Lung (tissue), 12 donors: ENCODE results near the gene SLC41A3. TPM values are rescaled to one million over a fixed set of nuclear protein-coding genes. Genes with fewer than 3 reads are reported as not detected.

Experiments used
- ATAC-seq: fragments of 200-7000 bp; cut with Tn5 transposase; one replicate; pipeline ENCODE4 v1.9.1; 2020; ENCODE audit warnings: moderate number of reproducible peaks; ENCODE audit not compliant: insufficient read depth, low FRiP score
- DNase-seq, 3 donors: peaks; one replicate each; pipeline ENCODE4 v3.0.0-alpha.2; 2013 to 2017
- H3K27ac ChIP-seq, 2 donors: one replicate each; pipeline ENCODE4 v1.5.1; 2013; ENCODE audit warnings: mild to moderate bottlenecking in 2 of 2, moderate library complexity in 2 of 2, control low read depth in 1 of 2, inconsistent platforms in 1 of 2, low read depth in 1 of 2, low read length in 1 of 2
- H3K27me3 ChIP-seq, 3 donors: one replicate each; pipeline ENCODE4 v1.5.1; 2013; ENCODE audit warnings: low read length in 2 of 3; ENCODE audit not compliant: control insufficient read depth in 3 of 3, insufficient read depth in 3 of 3
- H3K36me3 ChIP-seq, 4 donors: one replicate each; pipeline ENCODE4 v1.5.1; 2013; ENCODE audit warnings: low read length in 4 of 4, mild to moderate bottlenecking in 1 of 4, moderate library complexity in 1 of 4; ENCODE audit not compliant: control insufficient read depth in 4 of 4, insufficient read depth in 4 of 4
- H3K4me1 ChIP-seq, 5 donors: one replicate each; pipeline ENCODE4 v1.5.1; 2013; ENCODE audit warnings: low read length in 5 of 5, mild to moderate bottlenecking in 2 of 5, moderate library complexity in 1 of 5; ENCODE audit not compliant: control insufficient read depth in 5 of 5, insufficient read depth in 5 of 5
- H3K4me3 ChIP-seq: one replicate; pipeline ENCODE4 v1.5.1; 2013; ENCODE audit warnings: mild to moderate bottlenecking, control low read depth, moderate library complexity
- H3K9ac ChIP-seq, 2 donors: one replicate each; pipeline ENCODE4 v1.5.1; 2013; ENCODE audit warnings: low read length in 2 of 2, control low read depth in 1 of 2; ENCODE audit not compliant: insufficient read depth in 1 of 2
- H3K9me3 ChIP-seq, 4 donors: one replicate each; pipeline ENCODE4 v1.5.1; 2013; ENCODE audit warnings: low read length in 3 of 4, mild to moderate bottlenecking in 1 of 4, moderate library complexity in 1 of 4; ENCODE audit not compliant: control insufficient read depth in 4 of 4, insufficient read depth in 3 of 4
- WGBS, 2 donors: extraction: QIAGEN DNeasy Blood & Tissue Kit; methylation state at CpG; one replicate each; pipeline ENCODE4 v1.1.7; 2013; 5-methylcytosine and 5-hydroxymethylcytosine counted together
- polyA plus RNA-seq, 2 donors: library from polyadenylated mRNA; stranded (reverse); fragments of 200-250 nt; gene quantifications; one replicate each; pipeline ENCODE4 v1.2.1, GENCODE V29; 2013
- total RNA-seq, 2 donors: library from RNA; depleted of rRNA in 1 of 2; stranded (reverse); fragments of >200 nt in 1 of 2; gene quantifications; one replicate each; pipeline ENCODE4 v1.2.1, GENCODE V29; 2014 to 2021
- TF ChIP-seq, protein P1 (sequence below): IDR thresholded peaks from 2 replicates; pipeline ENCODE4 v1.5.1; 2012; ENCODE audit warnings: mild to moderate bottlenecking; ENCODE audit errors: control extremely low read depth, extremely low read depth
- donor health status: control.
- donor health status: control.
- donor health status: Bipolar disorder and iron deficiency.
- donor health status: healthy.
- donor health status: DM: yes; HTN: yes; CAD: no.

SLC41A3 gene
- total and polyA plus RNA-seq, 4 donors: 16.9 to 50.2 (median 34.8) TPM

DNA sequence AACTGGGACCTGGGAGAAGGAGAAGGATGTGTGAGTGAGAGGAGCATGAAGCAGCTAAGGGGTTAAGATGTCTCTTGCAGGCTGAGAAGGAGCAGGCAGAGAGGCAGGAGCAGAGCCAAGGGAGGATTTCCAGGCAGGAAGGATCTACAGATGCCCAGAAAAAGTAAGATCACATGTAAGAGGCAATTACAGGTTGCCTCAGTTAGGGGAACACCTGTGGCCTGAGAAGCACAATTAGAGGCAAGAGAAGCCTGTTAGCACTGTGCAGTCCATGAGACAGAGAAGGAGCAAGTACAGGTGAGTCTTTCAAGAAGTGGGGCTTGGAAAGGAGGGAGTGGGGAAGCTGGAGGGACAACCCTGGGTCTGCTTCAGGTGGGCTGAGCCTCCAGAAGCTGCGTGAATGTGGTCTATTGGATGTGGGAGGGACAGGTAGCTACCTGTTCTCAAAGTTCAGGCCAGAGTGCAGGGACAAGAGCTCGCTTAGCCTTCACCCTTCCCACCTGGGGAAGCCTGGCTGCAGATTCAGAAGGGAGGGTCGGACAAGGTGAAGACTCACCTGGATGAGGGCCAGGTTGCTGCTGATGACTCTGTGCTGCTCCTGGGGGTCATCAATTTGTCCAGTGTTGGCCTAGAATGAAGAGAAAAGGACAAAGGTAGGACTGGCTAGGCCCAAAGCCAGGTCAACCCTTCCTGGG lies 50.7 kb downstream of the SLC41A3 start:
- H3K4me3 ChIP-seq: no peak overlapping the region
- H3K36me3 ChIP-seq: peaks cover 2 to 19% (median 15%) of the 10 kb centered on the region in 4 donors
- no peak overlapping the region for H3K9ac ChIP-seq
- H3K9me3 ChIP-seq: peaks cover 0 to 7% (median 2%) of the 10 kb centered on the region in 4 donors
- no peak overlapping the region for H3K27ac ChIP-seq
- WGBS, 2 donors: 95 to 97% methylated on average over 3 of the region's 3 CpGs
- H3K27me3 ChIP-seq: no peaks in the 10 kb centered on the region
- ATAC-seq: no peak
- H3K4me1 ChIP-seq: peaks cover 0 to 3% (median 0%) of the 10 kb centered on the region in 5 donors
- no peak for DNase-seq
- TF ChIP-seq, protein P1, sequence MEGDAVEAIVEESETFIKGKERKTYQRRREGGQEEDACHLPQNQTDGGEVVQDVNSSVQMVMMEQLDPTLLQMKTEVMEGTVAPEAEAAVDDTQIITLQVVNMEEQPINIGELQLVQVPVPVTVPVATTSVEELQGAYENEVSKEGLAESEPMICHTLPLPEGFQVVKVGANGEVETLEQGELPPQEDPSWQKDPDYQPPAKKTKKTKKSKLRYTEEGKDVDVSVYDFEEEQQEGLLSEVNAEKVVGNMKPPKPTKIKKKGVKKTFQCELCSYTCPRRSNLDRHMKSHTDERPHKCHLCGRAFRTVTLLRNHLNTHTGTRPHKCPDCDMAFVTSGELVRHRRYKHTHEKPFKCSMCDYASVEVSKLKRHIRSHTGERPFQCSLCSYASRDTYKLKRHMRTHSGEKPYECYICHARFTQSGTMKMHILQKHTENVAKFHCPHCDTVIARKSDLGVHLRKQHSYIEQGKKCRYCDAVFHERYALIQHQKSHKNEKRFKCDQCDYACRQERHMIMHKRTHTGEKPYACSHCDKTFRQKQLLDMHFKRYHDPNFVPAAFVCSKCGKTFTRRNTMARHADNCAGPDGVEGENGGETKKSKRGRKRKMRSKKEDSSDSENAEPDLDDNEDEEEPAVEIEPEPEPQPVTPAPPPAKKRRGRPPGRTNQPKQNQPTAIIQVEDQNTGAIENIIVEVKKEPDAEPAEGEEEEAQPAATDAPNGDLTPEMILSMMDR: no peak

DNA sequence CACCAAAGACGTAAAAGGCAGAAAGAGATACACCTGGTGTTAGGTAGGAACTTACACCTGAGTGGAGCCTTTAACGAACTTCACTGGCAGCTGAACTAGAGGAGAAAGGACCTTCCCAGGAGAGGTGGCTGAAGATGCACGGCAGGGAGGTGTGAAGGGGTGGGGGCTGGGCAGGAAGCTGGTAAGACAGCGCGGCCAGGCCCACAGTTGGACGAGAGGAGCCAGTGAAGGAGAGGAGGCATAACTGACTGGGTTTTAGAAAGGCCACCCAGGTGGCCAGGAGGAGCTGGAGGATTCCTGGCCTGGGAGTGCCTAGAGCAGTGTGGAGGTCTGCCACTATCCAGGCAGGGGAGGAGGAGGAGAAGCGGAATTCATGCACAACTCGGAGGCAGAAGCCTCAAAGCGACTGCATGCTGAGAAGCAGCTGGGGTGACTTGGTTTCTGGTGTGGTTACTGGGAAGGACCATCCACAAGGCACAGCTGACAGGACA lies 51.9 kb downstream of the SLC41A3 start:
- DNase-seq: no peak

DNA sequence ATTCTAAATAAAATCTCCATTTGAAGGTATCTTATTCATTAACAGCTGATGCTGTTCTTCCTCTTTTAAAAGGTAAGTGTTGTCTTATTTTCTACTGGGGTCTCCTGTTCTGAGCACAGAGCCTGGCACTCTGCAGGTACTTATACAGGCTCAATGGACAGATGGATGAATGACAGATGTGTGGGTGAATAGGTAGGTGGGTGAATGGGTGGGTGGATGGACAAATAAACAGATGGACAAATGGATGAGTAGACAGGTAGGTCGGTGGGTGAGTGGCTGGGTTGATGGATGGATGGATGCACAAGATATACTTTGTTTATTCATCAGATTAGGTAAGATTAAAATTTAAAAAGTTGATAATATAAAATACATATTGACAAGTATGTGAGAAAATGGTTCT lies 53.5 kb downstream of the SLC41A3 start:
- peaks cover 0 to 3% (median 0%) of the 10 kb centered on the region in 5 donors for H3K4me1 ChIP-seq
- peaks cover 0 to 26% (median 17%) of the 10 kb centered on the region in 4 donors for H3K36me3 ChIP-seq
- peaks cover 0 to 11% (median 4%) of the 10 kb centered on the region in 4 donors for H3K9me3 ChIP-seq
- no peaks in the 10 kb centered on the region for H3K27me3 ChIP-seq
- H3K9ac ChIP-seq: no peak overlapping the region
- whole genome bisulfite sequencing, 2 donors: 68 to 87% methylated on average over 1 of the region's 1 CpG
- ATAC-seq (no peak), DNase-seq (no peak)
- no peak overlapping the region for H3K4me3 ChIP-seq
- TF ChIP-seq, protein P1: no peak
- H3K27ac ChIP-seq: no peak overlapping the region

More for the DNA sequence above, 51.9 kb downstream of the SLC41A3 start:
- peaks cover 0 to 3% (median 0%) of the 10 kb centered on the region in 5 donors for H3K4me1 ChIP-seq
- WGBS, 2 donors: 78 to 87% methylated on average over 9 of the region's 9 CpGs
- TF ChIP-seq, protein P1: no peak
- H3K36me3 ChIP-seq: peaks cover 0 to 19% (median 16%) of the 10 kb centered on the region in 4 donors
- H3K27me3 ChIP-seq: no peaks in the 10 kb centered on the region
- H3K9ac ChIP-seq: no peak overlapping the region
- H3K9me3 ChIP-seq: peaks cover 0 to 11% (median 4%) of the 10 kb centered on the region in 4 donors
- no peak for ATAC-seq
- no peak overlapping the region for H3K27ac ChIP-seq
- no peak overlapping the region for H3K4me3 ChIP-seq
